T-helper 2 cell treated with Interferon-gamma antibody and Interleukin-4, amounts not matched to agents 100 ng/mL and 5 ng/mL, for 36 hours (primary cell): ENCODE results near the gene KLF7. TPM values are rescaled to one million over a fixed set of nuclear protein-coding genes. Genes with fewer than 3 reads are reported as not detected.

Experiments used
- intact Hi-C: fragments of 100-400 bp; cut with micrococcal nuclease; formaldehyde crosslinking; loops from one replicate; pipeline ENCODE4 v1.15.1; 2023
- total RNA-seq: library from RNA; stranded (reverse); gene quantifications from 2 replicates; pipeline ENCODE4 v1.2.3, GENCODE V29; 2022

KLF7 gene
- 21.8 and 28.8 TPM in 2 replicates for total RNA-seq

- intact Hi-C loops = loop anchor here (1.0 to 10.0 kb wide), 18 partner anchors 9 to 1102 kb away; partner anchors contain the start of genes CCNYL1, CREB1, EEF1B2 and FASTKD2
Measured at GRCh38 chr2:207165121-207166038, at the start of gene KLF7. Gene KLF7, minus strand, starts transcription at chr2:207165948. Its CDS starts 380 bp downstream, at chr2:207165568.

- intact Hi-C loops = no loop called here
Measured at GRCh38 chr2:207215308-207215707, 49.6 kb upstream of the KLF7 start.

DNA sequence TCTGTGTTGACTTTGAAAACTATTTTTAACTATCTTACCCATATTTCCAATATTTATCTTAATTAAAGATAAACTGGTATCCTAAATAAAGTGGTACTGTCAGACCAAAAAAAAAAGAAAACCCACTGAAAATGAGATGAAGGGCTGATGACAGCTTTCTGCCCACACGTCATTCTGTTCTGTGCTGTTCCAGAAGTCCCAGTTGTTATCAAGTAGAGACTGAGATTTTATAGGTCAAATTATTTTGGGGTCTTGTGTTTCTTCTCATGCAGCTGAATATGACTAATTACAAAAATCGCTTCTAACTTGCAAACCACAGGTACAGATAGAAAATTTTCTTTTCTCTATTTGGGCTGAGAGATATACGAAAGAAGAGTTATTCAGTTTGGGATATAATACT is 48.7 kb upstream of the KLF7 start:
- intact Hi-C loops = no loop called here

DNA sequence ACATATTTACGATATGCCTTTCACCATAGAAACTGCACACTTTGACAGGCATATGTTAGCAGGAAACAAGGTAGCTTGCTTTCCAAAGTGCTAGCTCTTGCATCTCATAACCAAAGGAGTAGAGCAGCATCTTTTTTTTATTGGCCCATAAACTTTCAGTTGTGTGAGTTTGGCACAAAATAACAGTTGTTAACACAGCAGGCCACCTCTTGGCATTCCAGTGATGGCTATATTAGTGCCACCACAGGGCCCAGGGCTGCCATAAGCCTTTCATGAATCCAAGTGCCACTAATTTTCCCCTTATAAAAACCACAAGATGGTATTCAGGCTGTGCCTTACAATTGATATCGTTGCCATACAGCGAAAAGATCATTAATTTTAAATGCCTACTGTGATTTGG is 40.3 kb upstream of the KLF7 start:
- intact Hi-C loops = no loop called here

GRCh38 chr2:207205173-207205957 is 39.6 kb upstream of the KLF7 start:
- intact Hi-C loops = no loop called here

GRCh38 chr2:207203056-207203455 is 37.3 kb upstream of the KLF7 start:
- intact Hi-C loops = no loop called here

- intact Hi-C loops = no loop called here
Measured at GRCh38 chr2:207202645-207203044, 36.9 kb upstream of the KLF7 start.

DNA sequence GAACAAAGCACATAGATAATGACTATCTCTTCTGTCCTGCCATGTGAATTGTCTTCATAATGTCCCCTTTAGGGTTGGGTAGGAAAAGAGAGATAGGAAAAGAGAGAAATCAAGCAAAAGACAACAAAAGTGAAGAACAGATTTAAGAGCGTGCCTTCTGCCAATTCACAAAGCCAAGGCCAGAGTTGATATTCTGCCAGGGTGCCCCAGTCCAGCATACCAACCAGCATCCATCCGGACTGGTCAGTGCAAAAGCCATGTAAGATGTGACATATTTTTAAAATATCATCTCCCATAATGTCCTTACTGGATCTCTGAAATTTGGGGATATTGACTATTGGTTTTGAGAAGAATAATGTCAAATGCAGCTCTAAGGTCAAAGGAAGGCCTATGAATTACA is 35.7 kb upstream of the KLF7 start:
- intact Hi-C loops = no loop called here

DNA sequence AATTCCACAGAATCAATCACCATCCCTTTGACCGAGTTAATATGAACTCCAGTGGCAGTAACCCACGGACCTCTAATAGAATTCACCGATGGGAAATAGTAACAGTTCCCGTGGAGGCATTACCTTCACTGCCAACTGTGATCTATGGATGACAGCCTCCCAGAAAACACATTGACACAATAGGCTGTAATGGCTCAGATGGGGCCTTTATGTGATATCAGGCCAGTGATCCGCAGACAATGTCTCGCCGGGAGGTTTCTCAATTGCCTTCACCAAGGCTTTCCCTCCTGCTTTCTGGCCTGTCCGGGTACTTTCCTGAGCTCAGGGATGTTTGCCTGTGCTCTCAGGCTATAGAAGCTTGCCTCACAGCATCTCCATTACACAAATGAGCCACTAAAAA is 34.4 kb upstream of the KLF7 start:
- intact Hi-C loops = no loop called here

- intact Hi-C loops = no loop called here
Measured at GRCh38 chr2:207194028-207194427, 28.3 kb upstream of the KLF7 start.

DNA sequence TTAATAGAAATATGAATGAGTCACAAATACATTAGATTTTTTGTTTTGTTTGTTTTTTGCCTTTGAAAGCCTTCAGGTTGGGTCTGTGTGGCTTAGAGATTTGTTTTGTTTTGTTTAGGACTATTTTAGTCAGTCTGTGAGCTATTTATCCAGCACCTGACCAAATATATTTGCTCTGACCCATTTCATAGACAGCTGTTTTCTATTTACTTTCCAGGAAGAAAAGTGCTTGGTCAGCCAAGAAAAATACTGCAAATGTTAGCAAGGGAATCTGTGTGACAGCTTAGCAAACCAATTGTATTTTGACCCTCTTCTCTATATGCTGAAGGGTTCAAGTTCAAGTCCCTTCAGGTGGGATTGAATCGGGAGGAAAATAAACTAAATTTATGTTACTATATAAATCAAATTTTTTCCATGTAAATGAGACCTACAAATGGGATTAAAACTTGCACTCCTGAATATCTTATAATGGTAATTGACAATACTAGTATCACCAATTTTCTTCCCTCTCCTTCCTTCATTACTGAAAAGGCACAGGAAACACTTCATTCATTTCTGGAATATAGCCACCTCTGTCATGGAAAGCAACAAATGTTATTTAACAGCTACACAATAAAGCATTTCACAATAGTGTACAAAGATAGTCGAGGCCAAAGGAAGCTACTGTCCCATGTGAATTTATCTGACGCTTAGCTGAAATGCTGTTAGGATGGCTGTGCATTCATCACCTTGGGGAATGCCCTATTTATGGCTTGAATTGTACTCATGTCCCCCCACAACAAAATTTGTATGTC is 23.1 kb upstream of the KLF7 start:
- intact Hi-C loops = no loop called here

DNA sequence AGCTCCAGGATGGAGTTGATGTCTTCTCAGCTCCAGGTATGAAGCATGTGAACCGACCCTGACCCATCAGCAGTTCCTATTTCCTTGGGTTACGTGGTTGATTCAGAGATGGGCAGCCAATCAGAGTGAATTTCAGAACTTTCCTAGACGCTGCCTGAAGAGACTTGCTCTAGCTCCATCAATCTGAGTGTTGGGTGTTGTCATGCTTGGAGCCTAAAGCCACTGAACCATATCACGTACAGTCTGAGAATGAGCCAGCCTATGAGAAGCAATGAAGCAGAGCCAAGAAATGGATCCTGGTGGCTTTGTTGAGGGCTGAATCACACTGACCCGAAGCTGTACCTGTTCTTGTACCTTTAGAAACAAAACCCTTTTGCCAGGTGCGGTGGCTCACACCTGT is 19.6 kb upstream of the KLF7 start:
- intact Hi-C loops = no loop called here

DNA sequence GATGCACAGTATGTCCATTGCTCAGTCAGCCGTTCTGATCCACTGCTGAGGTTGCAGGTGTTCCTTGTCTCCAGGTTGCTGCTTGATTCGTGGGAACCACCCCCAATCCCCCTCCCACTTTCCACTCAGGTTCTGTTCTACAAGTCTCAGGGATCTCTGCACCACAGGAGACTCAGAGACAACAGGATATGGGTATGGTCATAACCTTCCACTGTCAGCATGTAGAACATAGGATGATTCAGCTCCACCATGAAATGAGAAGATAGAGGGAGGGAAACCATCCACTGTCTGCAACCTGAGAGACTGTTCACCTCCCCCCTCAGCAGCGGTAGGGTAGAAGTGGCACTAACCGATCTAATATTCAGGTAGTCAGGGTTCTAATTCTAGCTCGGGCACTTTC is 19.0 kb upstream of the KLF7 start:
- intact Hi-C loops = no loop called here

DNA sequence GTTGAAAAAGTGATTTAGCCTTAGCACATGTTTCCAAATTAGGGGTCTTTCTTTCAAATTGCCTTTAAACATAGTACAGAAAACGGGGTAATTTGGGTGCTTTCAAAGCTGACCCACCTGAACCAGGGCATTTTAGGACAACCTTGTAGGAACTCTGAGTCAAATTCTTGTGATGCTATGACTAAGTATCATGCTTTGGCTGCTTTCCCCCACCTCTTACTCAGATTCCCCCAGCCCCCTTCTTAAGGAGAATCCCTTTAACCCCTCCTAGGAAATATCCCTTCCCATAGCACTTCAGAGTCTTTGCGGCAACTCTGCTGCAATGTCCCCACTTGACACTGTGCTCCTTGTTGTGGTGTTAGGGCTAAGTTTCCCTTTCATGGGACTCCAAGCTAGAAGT is 18.6 kb upstream of the KLF7 start:
- intact Hi-C loops = no loop called here

GRCh38 chr2:207183506-207183905 is 17.8 kb upstream of the KLF7 start:
- intact Hi-C loops = no loop called here

DNA sequence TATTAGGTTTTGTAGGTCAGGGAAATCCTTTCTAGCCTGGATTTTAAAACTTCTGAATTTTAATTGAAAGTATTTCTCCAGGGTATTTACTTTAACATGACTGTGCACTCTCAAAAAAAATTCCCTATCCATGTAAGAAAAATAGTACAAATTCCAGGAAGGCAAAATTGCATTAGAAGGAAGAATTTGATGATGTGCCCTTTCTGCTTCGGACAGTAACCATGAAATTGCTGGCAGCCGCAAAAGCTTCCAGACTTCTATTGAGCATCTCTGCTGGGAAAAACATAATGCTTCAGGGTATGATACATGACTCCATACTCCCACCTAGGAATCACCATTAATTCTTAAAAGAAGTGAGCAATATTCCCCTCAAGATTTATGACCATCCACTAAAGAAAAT is 17.2 kb upstream of the KLF7 start:
- intact Hi-C loops = no loop called here

GRCh38 chr2:207181526-207182274 is 16.0 kb upstream of the KLF7 start:
- intact Hi-C loops = no loop called here

DNA sequence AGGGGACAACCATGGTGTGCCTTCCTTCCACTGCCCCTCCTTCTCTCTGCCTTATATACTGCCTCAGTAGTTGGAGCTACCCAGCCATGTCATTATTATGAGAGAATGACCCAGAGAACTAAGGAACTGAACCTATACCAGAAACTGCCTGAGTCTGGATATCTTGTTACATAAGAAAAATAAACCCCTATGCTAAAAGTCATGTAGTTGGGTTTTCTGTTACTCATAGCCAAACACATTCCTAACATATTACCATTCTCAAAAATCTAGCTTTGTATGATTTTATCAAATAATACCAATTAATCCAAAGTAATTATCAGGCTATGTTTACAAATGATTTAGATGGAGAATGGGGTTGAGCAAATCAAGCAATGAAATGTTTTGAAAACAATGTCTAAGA is 15.0 kb upstream of the KLF7 start:
- intact Hi-C loops = no loop called here

DNA sequence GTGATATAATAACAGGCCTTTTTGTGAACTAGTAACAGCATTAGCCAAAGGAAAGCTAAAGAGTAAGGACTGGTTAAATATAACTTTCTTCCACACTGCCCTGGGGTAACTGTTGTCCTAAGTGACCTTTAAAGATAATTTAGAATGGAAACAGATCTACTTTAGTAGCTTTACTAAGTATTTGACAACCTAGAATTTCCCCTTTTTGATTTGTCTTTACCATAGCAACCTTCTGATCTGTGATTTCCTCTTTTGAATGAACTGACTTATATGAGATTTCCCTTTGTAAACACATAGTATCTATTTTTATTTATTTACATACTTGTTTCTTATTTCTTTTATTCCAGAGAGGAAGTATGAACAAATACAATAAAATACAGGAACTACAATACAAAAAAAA is 10.5 kb upstream of the KLF7 start:
- intact Hi-C loops = no loop called here

- intact Hi-C loops = no loop called here
Measured at GRCh38 chr2:207173641-207174040, 7.9 kb upstream of the KLF7 start.
